ENCODE measurements around the gene CCDC34.

CCDC34 gene

DNA sequence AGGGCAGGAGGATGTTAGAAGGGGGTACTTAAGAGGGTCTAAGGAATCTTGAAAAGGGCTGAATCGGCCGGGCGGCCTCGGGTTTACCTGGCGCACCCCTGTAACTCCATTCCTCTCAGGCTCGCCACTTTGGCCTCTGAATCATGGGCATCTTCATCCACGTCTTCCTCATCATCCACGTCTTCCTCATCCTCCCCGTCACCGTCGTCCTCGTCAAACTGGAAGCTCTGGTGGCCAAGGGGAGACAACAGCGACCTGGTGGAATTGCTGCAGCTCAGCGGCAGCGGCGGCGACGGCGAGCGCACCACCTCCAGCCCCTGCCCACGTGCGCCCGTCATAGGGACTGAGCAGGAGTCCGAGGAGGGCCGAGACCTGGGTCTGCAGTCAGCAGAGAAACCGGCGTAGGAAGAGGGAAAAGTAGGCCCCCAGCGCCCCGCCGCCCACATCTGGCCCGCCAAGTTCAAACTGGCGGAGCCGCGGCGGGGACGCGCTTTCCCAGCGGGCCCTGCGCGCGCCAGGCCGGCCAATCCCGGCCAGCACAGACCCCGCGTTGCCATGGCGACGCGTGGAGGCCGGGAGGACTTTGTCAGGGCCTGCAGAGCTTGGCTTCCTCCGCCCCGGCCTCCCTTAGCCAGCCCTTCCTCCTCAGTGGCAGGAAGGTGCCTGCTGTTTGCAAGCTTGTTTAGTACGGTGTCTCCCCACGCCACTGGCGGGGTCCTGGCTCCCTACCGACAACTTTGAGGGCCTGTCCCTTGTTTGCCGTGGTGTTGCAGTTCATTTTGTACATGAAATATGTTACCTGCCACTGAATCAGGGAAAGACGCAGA, at the start of gene CCDC34:
Gene CCDC34 (minus strand): TSS at position 467 of the 827 bp plus-strand sequence. CDS start 21 bp downstream, at position 446.
- TF ChIP-seq EZH2phosphoT487 (IDR thresholded peaks at IDR 0.05; ENCODE audit: borderline replicate concordance) (no peak), CTCF (conservative IDR thresholded peaks at IDR 0.05; ENCODE audit: low read length) (no peak)
- Histone ChIP-seq H2AFZ (ENCODE audit: low read length) (peak within 1 kb of the TSS; percentile 98), H3K9me2 (replicated peaks; ENCODE audit: low read depth, low read length) (no peaks in the 10 kb centered on the region)

DNA sequence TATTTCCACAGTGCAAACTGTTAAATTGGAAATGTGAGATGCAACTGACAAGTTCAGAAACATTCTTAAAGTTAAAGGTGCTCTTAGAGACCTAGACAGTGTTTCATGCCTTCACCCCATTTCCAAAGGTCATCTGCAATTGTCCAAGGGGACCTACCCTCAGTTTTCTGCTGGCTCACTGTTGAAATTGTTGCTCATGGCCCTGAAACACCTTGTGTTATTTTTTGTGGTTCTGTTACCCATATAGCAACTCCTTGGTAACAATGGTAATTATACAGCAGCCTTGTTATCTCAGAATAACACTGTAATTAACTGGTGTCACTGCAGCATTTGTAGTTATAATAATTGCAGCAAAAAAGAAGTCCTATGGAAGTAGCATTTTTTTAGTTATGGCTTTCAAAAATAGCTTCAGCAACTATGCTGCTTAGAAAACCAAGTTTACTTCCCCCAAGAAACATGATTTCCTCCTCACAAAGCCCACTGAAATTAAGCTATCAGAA, 49.2 kb upstream of the CCDC34 start:
- Histone ChIP-seq H3K36me3 (ENCODE audit: insufficient read depth, low read length) (no peaks in the 10 kb centered on the region), H2AFZ (ENCODE audit: low read length) (no peak overlapping the region), H3K9me3 (ENCODE audit: insufficient read depth, low read depth, low read length) (no peaks in the 10 kb centered on the region), H3F3A (ENCODE audit: low read depth) (no peaks in the 10 kb centered on the region), H4K20me1 (ENCODE audit: insufficient read depth, low read length, poor library complexity, severe bottlenecking) (no peaks in the 10 kb centered on the region), H3K4me2 (ENCODE audit: low read depth, low read length, poor library complexity, severe bottlenecking) (no peak overlapping the region), H3K4me3 (ENCODE audit: low read length, poor library complexity, severe bottlenecking) (no peak overlapping the region), H3K9ac (ENCODE audit: low read depth, low read length, poor library complexity, severe bottlenecking) (no peak overlapping the region), H3K79me2 (ENCODE audit: insufficient read depth, low read length) (no peaks in the 10 kb centered on the region), H3K27me3 (ENCODE audit: insufficient read depth, low read length, poor library complexity, severe bottlenecking) (no peaks in the 10 kb centered on the region), H3K4me1 (ENCODE audit: insufficient read depth, low read length, poor library complexity, severe bottlenecking) (peaks cover under 1% of the 10 kb centered on the region), H3K9me2 (replicated peaks; ENCODE audit: low read depth, low read length) (no peaks in the 10 kb centered on the region)
- no peak for TF ChIP-seq EZH2phosphoT487 (IDR thresholded peaks at IDR 0.05; ENCODE audit: borderline replicate concordance)
- no peak for TF ChIP-seq CTCF (conservative IDR thresholded peaks at IDR 0.05; ENCODE audit: low read length)

More for the DNA sequence above, at the start of gene CCDC34:
- peaks cover 43% of the 10 kb centered on the region for H3K4me1 ChIP-seq (ENCODE audit: insufficient read depth, low read length, poor library complexity, severe bottlenecking)
- H3K4me3 ChIP-seq (ENCODE audit: low read length, poor library complexity, severe bottlenecking), result peak within 1 kb of the TSS; percentile 92
- H3K4me2 ChIP-seq (ENCODE audit: low read depth, low read length, poor library complexity, severe bottlenecking), result peak within 1 kb of the TSS; percentile 87
- H3K27me3 ChIP-seq (ENCODE audit: insufficient read depth, low read length, poor library complexity, severe bottlenecking), result no peaks in the 10 kb centered on the region
- H3K9ac ChIP-seq (ENCODE audit: low read depth, low read length, poor library complexity, severe bottlenecking), result peak within 1 kb of the TSS; percentile 90
- H3K36me3 ChIP-seq (ENCODE audit: insufficient read depth, low read length), result no peaks in the 10 kb centered on the region
- no peaks in the 10 kb centered on the region for H3K9me3 ChIP-seq (ENCODE audit: insufficient read depth, low read depth, low read length)
- H3K79me2 ChIP-seq (ENCODE audit: insufficient read depth, low read length), result peaks cover 33% of the 10 kb centered on the region
- no peaks in the 10 kb centered on the region for H3F3A ChIP-seq (ENCODE audit: low read depth)
- H4K20me1 ChIP-seq (ENCODE audit: insufficient read depth, low read length, poor library complexity, severe bottlenecking), result no peaks in the 10 kb centered on the region

GRCh38 chr11:27411328-27411727, 48.3 kb upstream of the CCDC34 start:
- peaks cover 4% of the 10 kb centered on the region for H3K4me1 ChIP-seq (ENCODE audit: insufficient read depth, low read length, poor library complexity, severe bottlenecking)
- H4K20me1 ChIP-seq (ENCODE audit: insufficient read depth, low read length, poor library complexity, severe bottlenecking), result no peaks in the 10 kb centered on the region
- no peak overlapping the region for H3K4me3 ChIP-seq (ENCODE audit: low read length, poor library complexity, severe bottlenecking)
- no peaks in the 10 kb centered on the region for H3K79me2 ChIP-seq (ENCODE audit: insufficient read depth, low read length)
- no peaks in the 10 kb centered on the region for H3K9me2 ChIP-seq (replicated peaks; ENCODE audit: low read depth, low read length)
- TF ChIP-seq EZH2phosphoT487 (IDR thresholded peaks at IDR 0.05; ENCODE audit: borderline replicate concordance), result no peak
- TF ChIP-seq CTCF (conservative IDR thresholded peaks at IDR 0.05; ENCODE audit: low read length), result no peak
- H3K4me2 ChIP-seq (ENCODE audit: low read depth, low read length, poor library complexity, severe bottlenecking), result no peak overlapping the region
- no peak overlapping the region for H3K9ac ChIP-seq (ENCODE audit: low read depth, low read length, poor library complexity, severe bottlenecking)
- H3F3A ChIP-seq (ENCODE audit: low read depth), result no peaks in the 10 kb centered on the region
- no peaks in the 10 kb centered on the region for H3K36me3 ChIP-seq (ENCODE audit: insufficient read depth, low read length)
- H2AFZ ChIP-seq (ENCODE audit: low read length), result no peak overlapping the region
- no peaks in the 10 kb centered on the region for H3K27me3 ChIP-seq (ENCODE audit: insufficient read depth, low read length, poor library complexity, severe bottlenecking)
- H3K9me3 ChIP-seq (ENCODE audit: insufficient read depth, low read depth, low read length), result no peaks in the 10 kb centered on the region
